DOHH2 (cell line): ENCODE results near the gene SLC25A18.
"Not testable (repeated sequence)": the region's sequence is repeated elsewhere in the genome, so short reads cannot be mapped to it uniquely, and the experiment has no call there.

Experiments
- H3F3A ChIP-seq: fragments of 200-600 bp; sonication (generic), shearing (Covaris generic); 2 replicates; pipeline ENCODE4 v1.6.0; 2016; ENCODE audit warnings: antibody characterized with exemption, mild to moderate bottlenecking; ENCODE audit not compliant: control insufficient read depth, insufficient read depth
- H3K27ac ChIP-seq: fragments of 200-600 bp; sonication (generic); 2 replicates; pipeline ENCODE4 v1.5.1; 2014; ENCODE audit warnings: low read depth, mild to moderate bottlenecking, low read length, moderate library complexity
- H3K27me3 ChIP-seq: fragments of 200-600 bp; sonication (generic); 2 replicates; pipeline ENCODE4 v1.6.1; 2014; ENCODE audit warnings: mild to moderate bottlenecking, low read length, mixed read lengths; ENCODE audit not compliant: control insufficient read depth
- H3K36me3 ChIP-seq: fragments of 200-600 bp; sonication (generic); 2 replicates; pipeline ENCODE4 v1.6.1; 2014; ENCODE audit warnings: mild to moderate bottlenecking, low read length, moderate library complexity, mixed read lengths; ENCODE audit not compliant: control insufficient read depth
- H3K4me1 ChIP-seq: fragments of 200-600 bp; sonication (generic); 2 replicates; pipeline ENCODE4 v1.6.1; 2014; ENCODE audit warnings: mild to moderate bottlenecking, low read length, mixed read lengths; ENCODE audit not compliant: control insufficient read depth
- H3K4me2 ChIP-seq: fragments of 200-600 bp; sonication (generic); 2 replicates; pipeline ENCODE4 v1.6.0; 2014; ENCODE audit warnings: mild to moderate bottlenecking, low read length, moderate library complexity
- H3K4me3 ChIP-seq: fragments of 200-600 bp; sonication (generic); 2 replicates; pipeline ENCODE4 v1.5.1; 2014; ENCODE audit warnings: mild to moderate bottlenecking, low read length, mixed read lengths
- H3K79me2 ChIP-seq: fragments of 200-600 bp; sonication (generic); 2 replicates; pipeline ENCODE4 v1.6.1; 2014; ENCODE audit warnings: mild to moderate bottlenecking, low read length, mixed read lengths; ENCODE audit not compliant: control insufficient read depth
- H3K9me2 ChIP-seq: fragments of 200-600 bp; sonication (generic); replicated peaks from 2 replicates; pipeline ENCODE4 v1.6.1; 2014; ENCODE audit warnings: mild to moderate bottlenecking, low read length, mixed read lengths; ENCODE audit not compliant: control insufficient read depth
- H3K9me3 ChIP-seq: fragments of 200-600 bp; sonication (generic); 2 replicates; pipeline ENCODE4 v1.6.1; 2014; ENCODE audit warnings: antibody characterized with exemption, low read length, mixed read lengths; ENCODE audit not compliant: control insufficient read depth, insufficient read depth
- H4K20me1 ChIP-seq: fragments of 200-600 bp; sonication (generic); 2 replicates; pipeline ENCODE4 v1.6.0; 2014; ENCODE audit warnings: low read depth, mild to moderate bottlenecking, antibody characterized with exemption, low read length, moderate library complexity; ENCODE audit not compliant: control insufficient read depth, insufficient read depth
- EZH2phosphoT487 ChIP-seq: fragments of 200-600 bp; sonication (generic); IDR thresholded peaks from 2 replicates; pipeline ENCODE4 v1.6.1; 2017; ENCODE audit warnings: borderline replicate concordance, mild to moderate bottlenecking, antibody characterized with exemption, low read length, moderate library complexity, mixed read lengths
- TF ChIP-seq, protein P1 (sequence below): fragments of 200-600 bp; sonication (generic); IDR thresholded peaks from one replicate; pipeline ENCODE4 v1.5.1; 2014; ENCODE audit warnings: antibody characterized with exemption, mild to moderate bottlenecking, low read depth, low read length; ENCODE audit not compliant: poor library complexity, severe bottlenecking

Gene SLC25A18

GRCh38 chr22:17518406-17518805 is 44.9 kb upstream of the SLC25A18 start:
- H3K27me3 ChIP-seq = no peaks in the 10 kb centered on the region
- H3K36me3 ChIP-seq = no peaks in the 10 kb centered on the region
- no peaks in the 10 kb centered on the region for H3F3A ChIP-seq

GRCh38 chr22:17521971-17522370 is 41.3 kb upstream of the SLC25A18 start:
- not testable (repeated sequence) for H3F3A ChIP-seq, H3K27me3 ChIP-seq, H3K4me2 ChIP-seq, H3K9me2 ChIP-seq, H4K20me1 ChIP-seq, H3K79me2 ChIP-seq, H3K9me3 ChIP-seq, H3K27ac ChIP-seq, H3K4me3 ChIP-seq, H3K36me3 ChIP-seq, H3K4me1 ChIP-seq

More at GRCh38 chr22:17518406-17518805, 44.9 kb upstream of the SLC25A18 start:
- no peaks in the 10 kb centered on the region for H3K4me1 ChIP-seq
- no peak overlapping the region for H3K4me3 ChIP-seq
- no peaks in the 10 kb centered on the region for H3K79me2 ChIP-seq
- no peaks in the 10 kb centered on the region for H4K20me1 ChIP-seq
- no peak overlapping the region for H3K27ac ChIP-seq
- no peaks in the 10 kb centered on the region for H3K9me3 ChIP-seq
- TF ChIP-seq, protein P1, sequence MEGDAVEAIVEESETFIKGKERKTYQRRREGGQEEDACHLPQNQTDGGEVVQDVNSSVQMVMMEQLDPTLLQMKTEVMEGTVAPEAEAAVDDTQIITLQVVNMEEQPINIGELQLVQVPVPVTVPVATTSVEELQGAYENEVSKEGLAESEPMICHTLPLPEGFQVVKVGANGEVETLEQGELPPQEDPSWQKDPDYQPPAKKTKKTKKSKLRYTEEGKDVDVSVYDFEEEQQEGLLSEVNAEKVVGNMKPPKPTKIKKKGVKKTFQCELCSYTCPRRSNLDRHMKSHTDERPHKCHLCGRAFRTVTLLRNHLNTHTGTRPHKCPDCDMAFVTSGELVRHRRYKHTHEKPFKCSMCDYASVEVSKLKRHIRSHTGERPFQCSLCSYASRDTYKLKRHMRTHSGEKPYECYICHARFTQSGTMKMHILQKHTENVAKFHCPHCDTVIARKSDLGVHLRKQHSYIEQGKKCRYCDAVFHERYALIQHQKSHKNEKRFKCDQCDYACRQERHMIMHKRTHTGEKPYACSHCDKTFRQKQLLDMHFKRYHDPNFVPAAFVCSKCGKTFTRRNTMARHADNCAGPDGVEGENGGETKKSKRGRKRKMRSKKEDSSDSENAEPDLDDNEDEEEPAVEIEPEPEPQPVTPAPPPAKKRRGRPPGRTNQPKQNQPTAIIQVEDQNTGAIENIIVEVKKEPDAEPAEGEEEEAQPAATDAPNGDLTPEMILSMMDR = no peak
- no peak for TF ChIP-seq EZH2phosphoT487
- no peaks in the 10 kb centered on the region for H3K9me2 ChIP-seq
- H3K4me2 ChIP-seq = no peak overlapping the region

GRCh38 chr22:17523925-17524324 is 39.4 kb upstream of the SLC25A18 start:
- H3K9me2 ChIP-seq = no peaks in the 10 kb centered on the region
- H3K4me1 ChIP-seq = peaks cover 5% of the 10 kb centered on the region
- no peaks in the 10 kb centered on the region for H3K79me2 ChIP-seq
- no peak overlapping the region for H3K27ac ChIP-seq
- H3K27me3 ChIP-seq = no peaks in the 10 kb centered on the region
- no peaks in the 10 kb centered on the region for H3K9me3 ChIP-seq
- H3K4me2 ChIP-seq = no peak overlapping the region
- H4K20me1 ChIP-seq = no peaks in the 10 kb centered on the region
- H3K36me3 ChIP-seq = peaks cover 5% of the 10 kb centered on the region; the same call in 1 of the 2 replicates
- H3F3A ChIP-seq = no peaks in the 10 kb centered on the region
- H3K4me3 ChIP-seq = no peak overlapping the region
- TF ChIP-seq EZH2phosphoT487 = no peak
- TF ChIP-seq, protein P1 = no peak

GRCh38 chr22:17536269-17536668 is 27.0 kb upstream of the SLC25A18 start:
- Histone ChIP-seq H3K4me3 (no peak overlapping the region), H3K4me1 (peaks cover 4% of the 10 kb centered on the region; the same call in 1 of the 2 replicates), H3K79me2 (no peaks in the 10 kb centered on the region), H3K36me3 (peaks cover 15% of the 10 kb centered on the region; the same call in 1 of the 2 replicates), H3K27me3 (no peaks in the 10 kb centered on the region), H3K9me2 (no peaks in the 10 kb centered on the region), H3K27ac (no peak overlapping the region), H4K20me1 (no peaks in the 10 kb centered on the region), H3F3A (no peaks in the 10 kb centered on the region), H3K4me2 (no peak overlapping the region), H3K9me3 (no peaks in the 10 kb centered on the region)
- TF ChIP-seq, protein P1 = no peak
- no peak for TF ChIP-seq EZH2phosphoT487
